ENCODE data around the gene NDRG4. TPM values are rescaled to one million over a fixed set of nuclear protein-coding genes. Genes with fewer than 3 reads are reported as not detected.

Gene NDRG4
- total RNA-seq, 1 donor from 2014 or later, result 150 TPM

DNA sequence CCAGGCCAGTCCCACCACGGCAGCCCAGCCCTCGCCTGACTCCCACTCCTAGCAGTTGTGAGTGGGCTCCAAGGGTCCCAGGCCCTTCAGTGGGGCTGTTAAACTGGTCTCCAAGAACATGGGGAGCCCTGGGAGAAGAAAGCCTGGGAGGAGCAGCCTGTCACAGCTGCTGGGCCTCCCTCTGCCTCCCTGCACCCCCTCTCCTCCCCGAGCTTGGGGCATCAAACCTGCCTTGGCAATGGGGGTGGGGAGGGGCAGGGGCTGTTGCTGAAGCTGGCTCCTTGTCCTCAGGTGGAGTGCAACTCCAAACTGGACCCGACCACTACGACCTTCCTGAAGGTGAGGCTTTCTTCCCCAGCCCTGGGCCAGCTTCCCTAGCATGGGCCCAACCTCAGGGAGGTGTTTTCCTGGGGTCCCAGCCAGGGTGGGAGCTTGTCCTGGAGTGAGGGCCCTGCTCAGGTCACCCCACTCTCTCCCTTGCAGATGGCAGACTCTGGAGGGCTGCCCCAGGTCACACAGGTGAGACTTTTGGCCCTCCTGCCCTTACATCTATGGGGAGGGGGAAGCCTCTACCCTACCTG is 8.8 kb downstream of the NDRG4 start:
- Histone ChIP-seq H3K27ac (no peak overlapping the region), H3K36me3 (no peaks in the 10 kb centered on the region), H3K27me3 (no peaks in the 10 kb centered on the region), H3K4me1 (no peaks in the 10 kb centered on the region), H3K9me3 (no peaks in the 10 kb centered on the region), H3K4me3 (no peak overlapping the region)
- TF ChIP-seq CTCF (IDR thresholded peaks at IDR 0.05), result no peak
- peak in 1 of 2 donors; percentile 55 for DNase-seq (ENCODE audit: low spot score in 2 of 2)
- intact Hi-C loops (cut with DNase I), result no loop called here

DNA sequence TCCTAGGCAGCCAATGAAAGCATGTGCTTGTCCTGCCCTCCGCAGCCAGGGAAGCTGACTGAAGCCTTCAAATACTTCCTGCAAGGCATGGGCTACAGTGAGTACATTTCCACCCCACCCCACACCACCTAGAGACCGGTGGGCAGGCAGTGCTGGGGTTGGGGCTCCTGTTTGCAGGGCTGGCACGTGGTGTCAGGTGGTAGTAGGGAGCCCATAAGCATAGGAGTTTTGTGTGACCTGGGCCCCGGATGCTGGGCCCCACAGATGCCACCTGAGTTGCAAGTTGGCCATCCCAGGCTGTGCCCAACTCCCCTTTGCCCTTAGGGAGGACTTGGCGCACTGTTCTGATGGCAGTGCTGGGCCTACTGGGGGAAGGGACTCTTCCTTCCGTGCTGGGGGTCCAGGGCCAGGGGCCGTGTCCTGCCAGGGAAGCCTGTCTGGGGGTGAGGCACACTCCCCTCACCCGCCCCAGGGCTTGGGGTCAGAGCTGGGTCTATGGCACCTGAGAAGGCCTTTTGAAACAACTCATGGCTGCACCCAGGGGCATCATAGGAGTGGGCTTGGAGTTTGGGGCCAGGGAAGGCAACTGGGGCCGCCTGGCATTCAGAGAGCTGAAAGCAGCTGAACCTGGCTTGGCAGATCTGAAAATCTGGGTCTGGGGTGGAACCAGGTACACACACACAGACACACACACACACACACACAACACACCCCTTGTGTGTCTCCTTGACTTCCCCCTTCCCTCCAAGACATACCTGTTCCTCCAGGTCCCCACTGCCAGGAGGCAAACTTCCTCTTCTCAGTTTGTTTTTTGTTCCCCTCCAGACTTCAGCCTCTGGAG is 9.5 kb downstream of the NDRG4 start:
- DNase-seq (ENCODE audit: low spot score in 2 of 2), result peak in 1 of 2 donors; percentile 42
- no peaks in the 10 kb centered on the region for H3K27me3 ChIP-seq
- intact Hi-C loops (cut with DNase I), result loop anchor here (5.0 to 10.0 kb wide), 3 partner anchors 153 to 775 kb away; partner anchors contain the start of genes KATNB1, USB1 and ZNF319
- H3K27ac ChIP-seq, result no peak overlapping the region
- H3K36me3 ChIP-seq, result no peaks in the 10 kb centered on the region
- no peak for TF ChIP-seq CTCF (IDR thresholded peaks at IDR 0.05)
- no peaks in the 10 kb centered on the region for H3K4me1 ChIP-seq
- no peaks in the 10 kb centered on the region for H3K9me3 ChIP-seq
- no peak overlapping the region for H3K4me3 ChIP-seq

DNA sequence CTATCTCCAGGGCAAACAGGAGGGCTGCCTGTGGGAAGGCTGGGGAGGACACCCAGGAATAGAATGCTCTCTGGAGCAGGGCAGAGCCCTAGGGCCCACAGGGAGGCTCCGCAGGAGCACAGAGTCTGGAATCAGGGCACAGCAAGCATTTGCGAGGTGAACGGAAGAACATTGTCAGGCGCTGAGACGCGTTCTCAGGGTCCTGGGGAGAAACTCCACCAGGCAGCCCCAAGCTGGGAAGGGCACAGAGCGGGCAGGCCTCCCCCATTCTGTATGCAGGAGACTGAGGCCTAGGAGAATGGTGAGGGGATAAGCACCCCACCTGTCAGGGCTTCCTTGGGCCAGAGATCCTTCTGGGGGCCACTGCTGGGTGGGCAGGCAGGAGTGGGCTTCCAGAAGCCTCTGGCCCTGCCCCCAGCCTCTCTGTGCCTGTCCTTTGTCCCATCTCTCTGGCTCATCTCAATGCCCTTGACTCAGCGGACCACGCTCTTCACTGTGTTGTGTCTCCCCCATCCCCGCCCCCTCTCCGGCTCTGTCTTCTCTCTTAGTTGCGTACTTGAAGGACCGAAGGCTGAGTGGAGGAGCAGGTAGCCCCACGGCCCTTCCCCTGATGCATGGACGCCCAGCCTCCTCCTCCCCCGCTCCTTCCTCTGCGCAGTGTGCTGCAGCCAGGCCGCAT is 10.3 kb downstream of the NDRG4 start:
- no peak overlapping the region for H3K4me3 ChIP-seq
- no peak overlapping the region for H3K27ac ChIP-seq
- no peaks in the 10 kb centered on the region for H3K36me3 ChIP-seq
- intact Hi-C loops (cut with DNase I), result loop anchor here (5.0 to 10.0 kb wide), 3 partner anchors 152 to 775 kb away; partner anchors contain the start of genes KATNB1, USB1 and ZNF319
- H3K27me3 ChIP-seq, result no peaks in the 10 kb centered on the region
- peak in 1 of 2 donors; percentile 53 for DNase-seq (ENCODE audit: low spot score in 2 of 2)
- no peak for TF ChIP-seq CTCF (IDR thresholded peaks at IDR 0.05)
- H3K9me3 ChIP-seq, result no peaks in the 10 kb centered on the region
- peaks cover 0 to 6% of the 10 kb centered on the region in 2 donors for H3K4me1 ChIP-seq

GRCh38 chr16:58510776-58511628 is 11.1 kb downstream of the NDRG4 start:
- Histone ChIP-seq H3K4me3 (no peak overlapping the region), H3K27ac (no peak overlapping the region), H3K9me3 (no peaks in the 10 kb centered on the region), H3K4me1 (peaks cover 0 to 6% of the 10 kb centered on the region in 2 donors), H3K27me3 (no peaks in the 10 kb centered on the region), H3K36me3 (no peaks in the 10 kb centered on the region)
- no peak for TF ChIP-seq CTCF (IDR thresholded peaks at IDR 0.05)
- peak in 1 of 2 donors; percentile 56 for DNase-seq (ENCODE audit: low spot score in 2 of 2)
- intact Hi-C loops (cut with DNase I), result loop anchor here (5.0 to 10.0 kb wide), 3 partner anchors 151 to 776 kb away; partner anchors contain the start of genes KATNB1, USB1 and ZNF319
